ENCODE data around the gene GPATCH8. TPM values are rescaled to one million over a fixed set of nuclear protein-coding genes. Genes with fewer than 3 reads are reported as not detected.

GPATCH8 gene
- total RNA-seq, 1 donor from 2014 or later, result 52.6 TPM

GRCh38 chr17:44467108-44467507 is 36.1 kb downstream of the GPATCH8 start:
- Mint-ChIP-seq H3K4me3 (ENCODE audit: unreplicated experiment) (peak overlapping the region; percentile 35), H3K27me3 (ENCODE audit: unreplicated experiment) (no peaks in the 10 kb centered on the region), H3K4me1 (ENCODE audit: unreplicated experiment) (peaks cover 42% of the 10 kb centered on the region), H3K27ac (ENCODE audit: unreplicated experiment) (peak overlapping the region; percentile 57), H3K36me3 (ENCODE audit: unreplicated experiment) (peaks cover 25% of the 10 kb centered on the region), H3K9me3 (ENCODE audit: unreplicated experiment) (no peaks in the 10 kb centered on the region)
- TF ChIP-seq CTCF (IDR thresholded peaks at IDR 0.05), result no peak
- DNase-seq (ENCODE audit: extremely low spot score, unreplicated experiment), result no peak

GRCh38 chr17:44466339-44466738 is 36.9 kb downstream of the GPATCH8 start:
- no peaks in the 10 kb centered on the region for H3K9me3 Mint-ChIP-seq (ENCODE audit: unreplicated experiment)
- peak overlapping the region; percentile 20 for H3K27ac Mint-ChIP-seq (ENCODE audit: unreplicated experiment)
- no peaks in the 10 kb centered on the region for H3K27me3 Mint-ChIP-seq (ENCODE audit: unreplicated experiment)
- H3K4me1 Mint-ChIP-seq (ENCODE audit: unreplicated experiment), result peaks cover 42% of the 10 kb centered on the region
- peaks cover 29% of the 10 kb centered on the region for H3K36me3 Mint-ChIP-seq (ENCODE audit: unreplicated experiment)
- TF ChIP-seq CTCF (IDR thresholded peaks at IDR 0.05), result no peak
- H3K4me3 Mint-ChIP-seq (ENCODE audit: unreplicated experiment), result no peak overlapping the region
- DNase-seq (ENCODE audit: extremely low spot score, unreplicated experiment), result no peak

- Mint-ChIP-seq H3K4me1 (ENCODE audit: unreplicated experiment) (peaks cover 42% of the 10 kb centered on the region), H3K4me3 (ENCODE audit: unreplicated experiment) (no peak overlapping the region), H3K9me3 (ENCODE audit: unreplicated experiment) (no peaks in the 10 kb centered on the region), H3K36me3 (ENCODE audit: unreplicated experiment) (peaks cover 28% of the 10 kb centered on the region), H3K27ac (ENCODE audit: unreplicated experiment) (peak overlapping the region; percentile 24), H3K27me3 (ENCODE audit: unreplicated experiment) (no peaks in the 10 kb centered on the region)
- no peak for TF ChIP-seq CTCF (IDR thresholded peaks at IDR 0.05)
- DNase-seq (ENCODE audit: extremely low spot score, unreplicated experiment), result no peak
Measured at GRCh38 chr17:44465897-44466296, 37.3 kb downstream of the GPATCH8 start.

- Mint-ChIP-seq H3K9me3 (ENCODE audit: unreplicated experiment) (no peaks in the 10 kb centered on the region), H3K36me3 (ENCODE audit: unreplicated experiment) (peaks cover 24% of the 10 kb centered on the region), H3K4me3 (ENCODE audit: unreplicated experiment) (no peak overlapping the region), H3K4me1 (ENCODE audit: unreplicated experiment) (peaks cover 42% of the 10 kb centered on the region), H3K27ac (ENCODE audit: unreplicated experiment) (no peak overlapping the region), H3K27me3 (ENCODE audit: unreplicated experiment) (no peaks in the 10 kb centered on the region)
- DNase-seq (ENCODE audit: extremely low spot score, unreplicated experiment), result no peak
- no peak for TF ChIP-seq CTCF (IDR thresholded peaks at IDR 0.05)
Measured at GRCh38 chr17:44465276-44465675, 37.9 kb downstream of the GPATCH8 start.

- DNase-seq (ENCODE audit: extremely low spot score, unreplicated experiment), result no peak
- Mint-ChIP-seq H3K9me3 (ENCODE audit: unreplicated experiment) (no peaks in the 10 kb centered on the region), H3K27me3 (ENCODE audit: unreplicated experiment) (no peaks in the 10 kb centered on the region), H3K4me3 (ENCODE audit: unreplicated experiment) (no peak overlapping the region), H3K27ac (ENCODE audit: unreplicated experiment) (peak overlapping the region; percentile 52), H3K36me3 (ENCODE audit: unreplicated experiment) (peaks cover 28% of the 10 kb centered on the region), H3K4me1 (ENCODE audit: unreplicated experiment) (peaks cover 42% of the 10 kb centered on the region)
- no peak for TF ChIP-seq CTCF (IDR thresholded peaks at IDR 0.05)
Measured at GRCh38 chr17:44464037-44464436, 39.2 kb downstream of the GPATCH8 start.

All from osteocyte (in vitro differentiated cells).